ENCODE data around the gene CYP8B1. TPM values are rescaled to one million over a fixed set of nuclear protein-coding genes. Genes with fewer than 3 reads are reported as not detected.

Gene CYP8B1
- total and polyA plus RNA-seq, 9 of the 15 experiments (the other 6 are each of a cell fraction or from before 2014, with no cell fraction given) = 0.04 TPM; not detected in 8

- no peak for DNase-seq (ENCODE audit: extremely low read depth in 1 of 4, low spot score in 3 of 4)
- FAIRE-seq = no peak
- BruUV-seq (replicated peaks) = no TSS peak
- Histone ChIP-seq H2AFZ (ENCODE audit: low read depth, low read length) (no peak overlapping the region), H3K79me2 (ENCODE audit: control insufficient read depth, insufficient read depth, low read length) (no peaks in the 10 kb centered on the region), H3K9me3 (replicated peaks; ENCODE audit: control insufficient read depth, insufficient read depth, low read depth, low read length) (no peaks in the 10 kb centered on the region), H3K4me1 (replicated peaks in 1 of 2; ENCODE audit: control insufficient read depth in 2 of 2, insufficient read depth in 2 of 2, low read length in 2 of 2) (peaks cover 0 to 12% of the 10 kb centered on the region in 2 experiments; a peak in 3 of 5 replicates), H3K9me1 (ENCODE audit: control insufficient read depth, insufficient read depth, low read length) (no peaks in the 10 kb centered on the region), H3K27ac (ENCODE audit: extremely low read depth, low read depth, low read length) (no peak overlapping the region), H4K20me1 (replicated peaks; ENCODE audit: control insufficient read depth, insufficient read depth, low read length) (no peaks in the 10 kb centered on the region), H3K36me3 (ENCODE audit: control insufficient read depth, insufficient read depth, low read length) (no peaks in the 10 kb centered on the region), H3K27me3 (ENCODE audit: control insufficient read depth in 2 of 2, insufficient read depth in 2 of 2, low read length in 2 of 2) (peaks cover 3 to 6% of the 10 kb centered on the region in 2 experiments; a peak in 2 of 5 replicates), H3K4me2 (ENCODE audit: insufficient read depth, low read length) (no peak overlapping the region), H3K9ac (ENCODE audit: insufficient read depth in 1 of 2, low read depth in 2 of 2, low read length in 2 of 2) (no peak overlapping the region), H3K4me3 (no peak overlapping the region)
- CTCF ChIA-PET (ENCODE audit: low intra/inter-chr PET ratio) = no interaction called here
- ATAC-seq = no peak
- in situ Hi-C loops (cut with MboI) = no loop called here
- intact Hi-C loops (cut with micrococcal nuclease) = loop anchor here (10.0 kb wide), 1 partner anchor 310 kb away; no protein-coding TSS in a partner anchor
- POLR2A ChIA-PET = no interaction called here
- WGBS (ENCODE audit: insufficient coverage, low coverage, missing lambda C conversion rate) = 11% methylated on average over 2 of the region's 2 CpGs
- TF ChIP-seq MAFF (IDR thresholded peaks at IDR 0.05; ENCODE audit: low read length) (peak; percentile 45; the same call in 1 of the 2 replicates), CLOCK (CRISPR knock-in tag; IDR thresholded peaks at IDR 0.05; ENCODE audit: borderline replicate concordance) (no peak), SRF (CRISPR knock-in tag; IDR thresholded peaks at IDR 0.05) (peak in 1 of 2 experiments; percentile 81; a peak in 1 of 4 replicates), MEF2A (IDR thresholded peaks at IDR 0.05; ENCODE audit: control insufficient read depth, low read depth, low read length) (no peak), ZNF354B (CRISPR knock-in tag; IDR thresholded peaks at IDR 0.05) (no peak), SOX6 (IDR thresholded peaks at IDR 0.05) (peak; percentile 52; the same call in 1 of the 2 replicates), ZNF655 (CRISPR knock-in tag; IDR thresholded peaks at IDR 0.05) (no peak), HNRNPLL (IDR thresholded peaks at IDR 0.05; ENCODE audit: low read depth, low read length, poor library complexity, severe bottlenecking) (no peak), MAFG (tag; conservative IDR thresholded peaks at IDR 0.05) (peak; percentile 75), TSC22D4 (tag; IDR thresholded peaks at IDR 0.05) (no peak), PURB (CRISPR knock-in tag; IDR thresholded peaks at IDR 0.05; ENCODE audit: low read depth) (no peak), C11orf30 (IDR thresholded peaks at IDR 0.05; ENCODE audit: low read depth) (peak; percentile 73), MAFK (IDR thresholded peaks at IDR 0.05; ENCODE audit: low read length) (0 out of 2 replicates have a peak, but pooled peaks have one; percentile 30), ZNF316 (IDR thresholded peaks at IDR 0.05) (peak; percentile 86), SAFB (IDR thresholded peaks at IDR 0.05; ENCODE audit: borderline replicate concordance, low read depth, low read length) (no peak), GTF3C2 (IDR thresholded peaks at IDR 0.05; ENCODE audit: borderline replicate concordance, extremely low read depth, insufficient read length) (no peak), ZC3H4 (CRISPR knock-in tag; IDR thresholded peaks at IDR 0.05; ENCODE audit: borderline replicate concordance) (no peak)
Observed at GRCh38 chr3:42884324-42884723, 8.6 kb upstream of the CYP8B1 start.

Data from K562 (cell line).